GM21390 (cell line): Measurements from ENCODE around the gene PLK3.
"Not testable (repeated sequence)": the region's sequence is repeated elsewhere in the genome, so short reads cannot be mapped to it uniquely, and the experiment has no call there.

Source experiments
- ATAC-seq: cut with Tn5 transposase; IDR thresholded peaks from one replicate; pipeline ENCODE4 v1.9.1; 2021; ENCODE audit not compliant: unreplicated experiment

The PLK3 gene

GRCh38 chr1:44826375-44827196 lies 26.4 kb downstream of the PLK3 start:
- no peak for ATAC-seq

GRCh38 chr1:44827197-44828002 lies 27.2 kb downstream of the PLK3 start:
- no peak for ATAC-seq

- no peak for ATAC-seq
These were observed 27.9 kb downstream of the PLK3 start for GRCh38 chr1:44828003-44828651.

- ATAC-seq, result no peak
These were observed 28.8 kb downstream of the PLK3 start for GRCh38 chr1:44828841-44829440.

GRCh38 chr1:44829506-44830384 lies 29.6 kb downstream of the PLK3 start:
- no peak for ATAC-seq

- no peak for ATAC-seq
These were observed 30.7 kb downstream of the PLK3 start for GRCh38 chr1:44830900-44831304.

- no peak for ATAC-seq
These were observed 31.3 kb downstream of the PLK3 start for GRCh38 chr1:44831516-44831915.

- no peak for ATAC-seq
These were observed 32.0 kb downstream of the PLK3 start for GRCh38 chr1:44832056-44832705.

GRCh38 chr1:44834328-44834727 lies 34.2 kb downstream of the PLK3 start:
- no peak for ATAC-seq

GRCh38 chr1:44835738-44836675 lies 35.8 kb downstream of the PLK3 start:
- no peak for ATAC-seq

GRCh38 chr1:44838294-44838693 lies 38.1 kb downstream of the PLK3 start:
- not testable (repeated sequence) for ATAC-seq

GRCh38 chr1:44839576-44839975 lies 39.4 kb downstream of the PLK3 start:
- no peak for ATAC-seq

- ATAC-seq, result no peak
These were observed 42.3 kb downstream of the PLK3 start for GRCh38 chr1:44842486-44842861.

- ATAC-seq, result no peak
These were observed 42.9 kb downstream of the PLK3 start, which contains the start of gene PTCH2 for GRCh38 chr1:44842862-44843655. Gene PTCH2 (minus strand): TSS chr1:44843253. CDS start chr1:44842932, 321 bp downstream.

- ATAC-seq, result no peak
These were observed 46.8 kb downstream of the PLK3 start for GRCh38 chr1:44846985-44847384.

- no peak for ATAC-seq
These were observed 47.7 kb downstream of the PLK3 start for GRCh38 chr1:44847845-44848244.

- no peak for ATAC-seq
These were observed 48.4 kb downstream of the PLK3 start for GRCh38 chr1:44848456-44849181.
